Activated naive CD4-positive, alpha-beta T cell treated with anti-CD3 and anti-CD28 coated beads, Interleukin-2, amount 50 U/mL, for 16 hours (primary cell): ENCODE measurements around the gene CCL26.
"Not testable (repeated sequence)": the region's sequence is repeated elsewhere in the genome, so short reads cannot be mapped to it uniquely, and the experiment has no call there.

Experiments
- DNase-seq: peaks from one replicate; pipeline ENCODE4 v3.0.0-alpha.2; 2020

CCL26 gene

DNA sequence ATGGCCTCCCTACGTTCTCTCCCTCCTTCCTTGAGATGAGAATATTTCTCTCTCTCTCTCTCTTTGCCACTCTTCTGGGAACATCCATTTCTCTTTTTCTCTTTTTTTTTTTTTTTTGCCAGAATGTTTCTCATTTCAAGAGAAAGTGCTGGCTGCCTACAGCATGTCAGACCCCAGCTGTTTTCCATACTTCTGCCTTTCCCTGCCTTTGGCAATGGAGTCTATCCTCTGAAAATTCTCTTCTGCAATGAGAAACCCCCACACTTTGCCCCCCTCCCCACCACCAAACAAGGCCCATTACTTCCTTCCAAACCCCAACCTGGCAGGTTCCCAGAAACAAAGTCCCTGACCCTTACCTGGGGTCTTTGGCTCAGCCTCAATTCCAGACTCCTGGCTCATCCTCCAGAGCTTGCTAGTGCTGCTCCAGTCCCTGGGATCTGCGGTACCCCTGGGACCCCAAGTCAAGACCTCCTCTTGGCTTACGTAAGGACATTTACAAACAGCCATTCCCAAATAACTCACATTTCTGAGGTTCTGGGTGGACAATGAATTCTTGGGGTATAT is 17.4 kb upstream of the CCL26 start:
- no peak for DNase-seq

DNA sequence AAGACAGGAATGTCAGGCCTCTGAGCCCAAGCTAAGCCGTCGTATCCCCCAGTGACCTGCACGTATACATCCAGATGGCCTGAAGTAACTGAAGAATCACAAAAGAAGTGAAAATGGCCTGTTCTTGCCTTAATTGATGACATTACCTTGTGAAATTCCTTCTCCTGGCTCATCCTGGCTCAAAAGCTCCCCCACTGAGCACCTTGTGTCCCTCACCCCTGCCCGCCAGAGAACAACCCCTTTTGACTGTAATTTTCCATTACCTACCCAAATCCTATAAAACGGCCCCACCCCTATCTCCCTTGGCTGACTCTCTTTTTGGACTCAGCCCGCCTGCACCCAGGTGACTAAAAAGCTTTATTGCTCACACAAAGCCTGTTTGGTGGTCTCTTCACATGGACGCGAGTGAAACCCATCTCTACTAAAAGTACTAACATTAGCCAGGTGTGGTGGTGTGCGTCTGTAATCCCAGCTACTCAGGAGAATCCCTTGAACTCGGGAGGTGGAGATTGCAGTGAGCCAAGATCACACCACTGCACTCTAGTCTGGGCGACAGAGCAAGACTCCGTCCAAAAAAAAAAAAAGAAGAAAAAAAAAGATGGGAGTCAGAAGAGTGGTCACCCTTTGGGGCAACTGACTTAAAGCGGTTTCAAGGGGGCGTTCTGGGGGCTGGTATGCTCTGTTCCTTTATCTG is 16.3 kb upstream of the CCL26 start:
- not testable (repeated sequence) for DNase-seq

DNA sequence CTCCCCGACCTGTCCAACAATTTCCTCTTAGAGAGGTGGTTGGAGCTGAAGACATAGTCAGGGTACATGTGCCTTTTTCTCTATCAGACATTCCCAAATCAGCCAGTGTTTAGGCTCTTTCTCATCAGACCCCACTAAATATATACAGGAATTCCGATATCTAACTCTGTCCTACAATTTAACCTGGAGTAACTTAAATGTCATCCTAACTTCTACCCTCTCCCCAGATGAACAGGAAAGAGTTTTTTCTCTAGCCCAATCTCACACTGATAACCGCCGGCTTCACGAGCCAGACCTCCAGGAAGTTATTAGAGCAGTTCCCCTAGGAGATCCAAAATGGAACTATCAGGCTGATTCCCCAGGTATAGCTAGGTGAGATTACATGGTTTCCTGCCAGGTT is 11.0 kb upstream of the CCL26 start:
- not testable (repeated sequence) for DNase-seq

DNA sequence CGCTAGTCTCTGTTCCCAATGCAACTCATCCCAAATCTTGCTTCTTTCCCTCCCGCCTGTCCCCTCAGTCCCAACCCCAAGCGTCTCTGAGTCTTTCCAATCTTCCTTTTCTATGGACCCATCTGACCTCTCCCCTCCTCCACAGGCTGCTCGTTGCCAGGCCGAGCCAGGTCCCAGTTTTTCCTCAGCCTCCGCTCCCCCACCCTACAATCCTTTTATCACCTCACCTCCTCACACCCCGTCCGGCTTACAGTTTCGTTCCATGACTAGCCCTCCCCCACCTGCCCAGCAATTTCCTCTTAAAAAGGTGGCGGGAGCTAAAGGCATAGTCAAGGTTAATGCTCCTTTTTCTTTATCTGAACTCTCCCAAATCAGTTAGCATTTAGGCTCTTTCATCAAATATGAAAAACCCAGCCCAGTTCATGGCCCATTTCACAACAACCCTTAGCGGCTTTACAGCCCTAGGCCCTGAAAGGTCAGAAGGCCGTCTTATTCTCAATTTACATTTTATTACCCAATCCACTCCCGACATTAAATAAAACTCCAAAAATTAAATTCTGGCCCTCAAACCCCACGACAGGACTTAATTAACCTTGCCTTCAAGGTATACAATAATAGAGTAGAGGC is 8.7 kb upstream of the CCL26 start:
- not testable (repeated sequence) for DNase-seq

DNA sequence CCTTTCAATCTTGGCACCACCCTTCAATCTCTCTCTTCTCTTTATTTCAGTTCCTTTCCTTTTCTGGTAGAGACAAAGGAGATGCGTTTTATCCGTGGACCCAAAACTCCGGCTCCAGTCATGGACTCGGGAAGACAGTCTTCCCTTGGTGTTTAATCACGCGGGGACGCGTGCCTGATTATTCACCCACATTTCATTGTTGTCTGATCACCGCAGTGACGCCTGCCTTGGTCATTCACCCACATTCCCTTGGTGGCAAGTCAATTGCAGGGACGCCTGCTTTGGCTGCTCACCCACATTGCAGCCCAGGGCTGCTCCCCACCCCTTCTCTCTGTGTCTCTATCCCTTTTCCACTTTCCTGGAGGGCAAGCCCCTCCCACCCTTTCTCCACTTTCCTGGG is 7.5 kb upstream of the CCL26 start:
- not testable (repeated sequence) for DNase-seq

DNA sequence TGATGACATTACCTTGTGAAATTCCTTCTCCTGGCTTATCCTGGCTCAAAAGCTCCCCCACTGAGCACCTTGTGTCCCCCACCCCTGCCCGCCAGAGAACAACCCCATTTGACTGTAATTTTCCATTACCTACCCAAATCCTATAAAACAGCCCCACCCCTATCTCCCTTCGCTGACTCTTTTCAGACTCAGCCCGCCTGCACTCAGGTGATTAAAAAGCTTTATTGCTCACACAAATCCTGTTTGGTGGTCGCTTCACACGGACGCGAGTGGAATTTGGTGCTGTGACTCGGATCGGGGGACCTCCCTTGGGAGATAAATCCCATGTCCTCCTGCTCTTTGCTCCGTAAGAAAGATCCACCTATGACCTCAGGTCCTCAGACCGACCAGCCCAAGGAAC is 7.0 kb upstream of the CCL26 start:
- not testable (repeated sequence) for DNase-seq

DNA sequence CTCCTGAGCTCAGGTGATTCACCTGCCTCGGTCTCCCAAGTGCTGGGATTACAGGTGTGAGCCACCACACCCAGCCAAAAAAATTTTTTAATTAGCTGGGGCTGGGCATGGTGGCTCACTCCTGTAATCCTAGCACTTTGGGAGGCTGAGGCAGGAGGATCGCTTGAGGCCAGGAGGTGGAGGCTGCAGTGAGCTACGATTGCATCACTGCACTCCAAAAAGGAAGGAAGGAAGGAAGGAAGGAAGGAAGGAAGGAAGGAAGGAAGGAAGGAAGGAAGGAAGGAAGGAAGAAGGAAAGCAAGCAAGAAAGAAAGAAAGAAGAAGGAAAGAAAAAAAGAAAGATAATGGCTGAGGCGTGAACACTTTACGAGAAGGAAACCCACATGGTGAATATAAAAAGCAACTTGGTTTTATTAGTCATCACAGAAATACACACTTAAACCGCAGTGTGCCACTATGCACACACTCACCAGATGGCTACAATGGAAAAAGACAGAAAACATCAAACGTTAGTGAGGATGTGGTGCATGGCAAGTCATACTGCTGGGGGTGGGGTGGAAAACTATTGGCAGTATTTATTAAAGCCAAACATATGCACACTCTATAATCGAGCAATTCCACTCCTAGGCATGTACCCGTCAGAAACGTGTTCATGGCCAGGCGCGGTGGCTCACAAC is 4.4 kb upstream of the CCL26 start:
- DNase-seq: peak; percentile 61

DNA sequence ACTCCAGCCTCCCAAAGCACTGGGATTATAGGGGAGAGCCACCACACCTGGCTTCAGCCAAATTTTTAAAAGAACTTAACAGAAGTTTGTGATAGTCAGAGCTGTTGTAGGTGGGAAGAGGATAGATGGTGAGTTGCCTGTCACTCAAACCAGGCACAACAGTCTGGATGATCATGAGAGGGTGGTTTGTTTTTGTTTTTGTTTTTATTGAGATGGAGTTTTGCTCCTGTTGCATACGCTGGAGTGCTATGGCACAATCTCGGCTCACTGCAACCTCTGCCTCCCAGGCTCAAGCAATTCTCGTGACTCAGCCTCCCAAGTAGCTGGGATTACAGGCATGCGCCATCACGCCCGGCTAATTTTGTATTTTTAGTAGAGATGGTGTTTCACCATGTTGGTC is 1.9 kb upstream of the CCL26 start:
- not testable (repeated sequence) for DNase-seq

DNA sequence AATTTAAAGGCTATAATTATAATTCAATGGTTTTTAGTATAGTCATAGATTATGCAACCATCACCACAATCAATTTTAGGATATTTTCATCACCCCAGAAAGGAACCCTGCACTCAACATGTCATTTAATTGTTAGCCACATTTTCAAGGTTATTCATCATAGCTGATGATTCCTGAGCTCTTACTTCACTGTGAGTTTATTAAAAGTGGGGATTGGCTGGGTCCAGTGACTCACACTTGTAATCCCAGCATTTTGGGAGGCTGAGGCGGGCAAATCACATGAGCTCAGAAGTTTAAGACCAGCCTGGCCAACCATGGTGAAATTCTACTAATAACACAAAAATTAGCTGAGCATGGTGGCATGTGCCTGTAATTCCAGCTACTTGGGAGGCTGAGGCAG is 787 bp downstream of the CCL26 start:
- DNase-seq: no peak

DNA sequence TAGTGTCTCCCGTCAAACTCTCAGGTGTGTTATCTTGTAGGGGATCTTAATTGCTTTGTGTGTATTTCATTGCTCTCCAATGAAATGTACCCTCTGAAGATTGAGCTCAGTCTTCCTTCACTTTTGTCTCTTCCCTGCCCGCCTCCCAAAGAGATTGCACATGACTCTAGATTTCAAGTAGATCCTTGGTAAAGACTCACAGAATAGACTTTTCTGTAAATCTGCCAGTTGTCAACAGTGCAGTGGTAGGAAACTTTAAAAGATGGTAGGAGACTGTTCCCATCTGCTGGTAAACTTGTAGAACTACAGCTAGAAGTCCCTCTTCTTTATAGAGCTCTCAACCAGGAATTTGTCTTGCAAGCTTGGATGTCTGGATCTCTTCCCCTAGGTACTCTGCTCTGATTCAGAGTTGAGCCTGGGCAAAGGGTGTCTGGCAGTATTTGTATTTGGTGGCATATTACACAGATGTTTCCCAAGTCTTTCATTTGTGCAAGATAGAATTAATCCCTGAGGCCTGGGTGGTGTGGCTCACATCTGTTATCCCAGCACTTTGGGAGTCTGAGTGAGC is 9.6 kb downstream of the CCL26 start:
- no peak for DNase-seq

DNA sequence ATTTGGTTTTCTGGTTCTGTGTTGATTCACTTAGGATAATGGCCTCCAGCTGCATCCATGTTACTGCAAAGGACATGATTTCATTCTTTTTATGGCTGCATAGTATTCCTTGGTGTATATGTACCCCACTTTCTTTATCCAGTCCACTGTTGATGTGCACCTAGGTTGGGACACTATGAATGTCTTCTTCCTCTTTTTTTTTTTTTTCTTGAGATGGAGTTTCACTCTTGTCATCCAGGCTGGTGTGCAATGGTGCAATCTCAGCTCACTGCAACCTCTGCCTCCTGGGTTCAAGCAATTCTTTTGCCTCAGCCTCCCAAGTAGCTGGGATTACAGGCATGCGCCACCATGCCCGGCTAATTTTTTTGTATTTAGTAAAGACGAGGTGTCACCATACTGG is 10.2 kb downstream of the CCL26 start:
- not testable (repeated sequence) for DNase-seq

DNA sequence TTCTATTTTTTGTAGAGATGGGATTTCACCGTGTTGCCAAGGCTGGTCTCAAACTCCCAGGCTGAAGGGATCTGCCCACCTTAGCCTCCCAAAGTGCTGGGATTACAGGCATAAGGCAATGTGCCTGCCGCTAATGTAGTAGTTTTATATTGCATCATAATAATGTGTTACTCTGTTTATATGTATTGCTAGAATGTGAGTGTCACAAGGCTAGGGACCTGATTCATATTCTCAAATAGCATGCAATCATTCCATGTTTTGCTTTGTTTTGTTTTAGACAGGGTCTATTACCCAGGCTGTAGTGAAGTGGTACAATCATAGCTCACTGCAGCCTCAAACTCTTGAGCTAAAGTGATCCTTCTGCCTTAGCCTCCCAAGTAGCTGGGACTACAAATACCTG is 13.5 kb downstream of the CCL26 start:
- DNase-seq: no peak

DNA sequence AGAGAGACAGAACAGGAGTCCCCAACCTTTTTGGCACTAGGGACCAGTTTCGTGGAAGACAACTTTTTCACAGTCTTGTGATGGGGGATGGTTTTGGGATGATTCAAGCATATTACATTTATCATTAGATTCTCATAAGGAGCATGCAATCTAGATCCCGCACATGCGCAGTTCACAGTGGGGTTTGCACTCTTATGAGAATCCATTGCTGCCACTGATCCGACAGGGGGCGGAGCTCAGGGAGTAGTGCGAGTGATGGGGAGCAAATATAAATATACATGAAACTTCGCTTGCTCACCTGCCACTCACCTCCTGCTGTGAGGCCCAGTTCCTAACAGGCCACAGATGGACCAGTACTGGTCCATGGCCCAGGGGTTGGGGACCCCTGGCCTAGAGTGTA is 14.2 kb downstream of the CCL26 start:
- no peak for DNase-seq

DNA sequence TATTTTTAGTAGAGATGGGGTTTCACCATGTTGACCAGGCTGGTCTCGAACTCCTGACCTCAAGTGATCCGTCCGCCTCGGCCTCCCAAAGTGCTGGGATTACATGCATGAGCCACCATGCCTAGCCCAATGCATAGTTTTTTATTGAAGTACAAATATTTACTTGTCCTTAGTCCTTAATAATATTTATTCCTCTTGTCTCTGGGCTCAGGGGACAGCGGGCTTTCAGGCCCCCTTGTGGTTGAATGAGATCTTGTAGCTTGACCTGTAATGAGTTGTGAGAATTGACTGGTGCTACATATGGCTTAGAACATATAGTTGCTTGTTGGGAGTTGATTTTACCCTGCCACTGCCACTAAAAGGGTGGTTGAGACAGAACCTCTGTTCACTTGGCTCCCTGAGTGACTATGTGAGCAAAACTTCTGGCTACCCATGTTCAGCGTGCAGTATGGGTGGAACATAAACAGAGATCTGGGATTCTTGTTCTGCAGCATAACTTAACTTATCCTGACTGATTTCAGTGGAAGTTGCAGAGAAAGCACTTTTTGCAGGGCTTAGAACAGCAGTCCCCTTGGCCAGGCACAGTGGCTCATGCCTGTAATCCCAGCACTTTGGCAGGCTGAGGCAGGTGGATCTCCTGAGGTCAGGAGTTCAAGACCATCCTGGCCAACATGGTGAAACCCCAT is 14.9 kb downstream of the CCL26 start:
- no peak for DNase-seq

DNA sequence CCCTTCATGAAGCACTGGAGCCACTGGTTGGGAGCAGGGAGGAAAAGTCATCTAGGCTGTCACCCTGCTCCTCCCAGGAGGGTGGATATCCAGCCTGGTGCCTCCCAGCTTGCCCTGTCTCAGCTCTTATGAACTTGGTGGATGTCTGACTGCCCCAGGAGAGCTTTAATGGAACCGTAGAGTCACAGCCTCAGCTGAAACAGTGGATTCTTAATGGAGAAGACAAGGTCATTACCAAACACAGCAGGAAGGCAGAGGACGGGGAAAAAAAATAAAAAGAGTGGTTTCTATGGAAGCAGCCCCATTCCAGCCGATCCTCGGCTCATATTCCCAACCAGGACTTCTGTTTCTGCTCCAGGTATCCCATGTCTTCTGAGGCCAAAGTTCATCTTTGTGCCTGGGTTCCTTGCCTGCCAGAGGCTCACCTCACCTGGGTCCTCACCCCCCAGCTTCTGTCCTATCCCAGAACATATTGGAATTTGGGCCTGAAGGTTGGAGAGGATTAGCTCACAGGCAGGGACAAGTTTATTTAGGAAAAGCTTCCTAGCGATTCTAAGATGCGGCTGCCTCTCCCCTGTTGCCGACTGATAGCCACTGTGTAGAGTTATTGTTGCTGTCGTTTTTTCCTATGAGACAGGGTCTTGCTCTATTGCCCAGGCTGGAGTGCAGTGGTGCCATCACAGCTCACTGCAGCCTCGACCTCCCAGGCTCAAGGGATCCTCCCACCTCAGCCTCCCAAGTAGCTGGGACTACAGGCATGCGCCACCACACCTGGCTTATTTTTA is 15.6 kb downstream of the CCL26 start:
- no peak for DNase-seq

DNA sequence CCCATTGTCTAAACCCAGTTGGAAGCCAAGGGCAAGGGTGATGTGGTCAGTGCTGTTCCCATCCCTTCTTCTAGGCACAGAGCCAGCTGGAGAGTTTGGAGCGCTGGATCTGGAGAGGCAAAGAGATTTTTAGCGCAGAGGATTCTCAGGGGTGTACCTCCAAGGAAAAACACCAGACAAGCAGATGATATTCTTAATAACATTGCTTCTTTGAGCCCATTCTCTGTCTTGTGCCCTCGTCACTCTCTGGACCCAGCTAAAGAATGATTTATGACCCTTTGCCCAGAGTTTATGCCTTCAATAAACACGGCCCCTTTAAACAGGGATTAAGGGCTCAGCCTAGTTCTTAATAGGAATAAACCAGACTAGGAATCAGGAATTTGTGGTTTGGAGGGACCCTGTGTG is 28.6 kb downstream of the CCL26 start:
- no peak for DNase-seq

DNA sequence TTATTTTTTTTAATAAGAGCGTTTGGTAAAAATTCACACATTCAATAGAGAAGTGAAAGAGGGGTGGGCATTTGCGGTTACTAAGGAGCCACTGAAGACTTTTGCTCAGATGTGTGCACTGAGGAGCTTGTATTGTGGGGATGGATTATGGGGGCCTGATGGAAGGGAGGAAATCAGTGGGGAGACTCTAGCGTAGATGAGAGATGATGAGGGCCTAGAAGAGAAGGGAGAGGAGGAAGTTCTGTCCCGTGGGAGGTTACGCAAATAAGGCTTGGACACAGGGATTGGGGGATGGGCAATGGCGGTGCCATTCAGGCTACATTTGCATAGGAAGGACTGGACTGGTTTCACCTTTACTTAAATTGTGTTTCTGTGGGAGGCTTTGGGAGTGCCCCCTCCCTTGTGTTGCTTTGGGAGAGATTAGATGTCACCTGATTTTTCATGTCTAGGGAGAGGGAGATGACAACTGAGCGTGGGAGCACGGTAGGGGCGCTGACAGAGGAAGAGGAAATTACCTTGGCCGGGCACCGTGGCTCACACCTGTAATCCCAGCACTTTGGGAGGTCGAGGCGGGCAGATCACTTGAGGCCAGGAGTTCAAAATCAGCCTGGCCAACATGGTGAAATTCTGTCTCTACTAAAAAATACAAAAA is 31.0 kb downstream of the CCL26 start:
- DNase-seq: no peak

DNA sequence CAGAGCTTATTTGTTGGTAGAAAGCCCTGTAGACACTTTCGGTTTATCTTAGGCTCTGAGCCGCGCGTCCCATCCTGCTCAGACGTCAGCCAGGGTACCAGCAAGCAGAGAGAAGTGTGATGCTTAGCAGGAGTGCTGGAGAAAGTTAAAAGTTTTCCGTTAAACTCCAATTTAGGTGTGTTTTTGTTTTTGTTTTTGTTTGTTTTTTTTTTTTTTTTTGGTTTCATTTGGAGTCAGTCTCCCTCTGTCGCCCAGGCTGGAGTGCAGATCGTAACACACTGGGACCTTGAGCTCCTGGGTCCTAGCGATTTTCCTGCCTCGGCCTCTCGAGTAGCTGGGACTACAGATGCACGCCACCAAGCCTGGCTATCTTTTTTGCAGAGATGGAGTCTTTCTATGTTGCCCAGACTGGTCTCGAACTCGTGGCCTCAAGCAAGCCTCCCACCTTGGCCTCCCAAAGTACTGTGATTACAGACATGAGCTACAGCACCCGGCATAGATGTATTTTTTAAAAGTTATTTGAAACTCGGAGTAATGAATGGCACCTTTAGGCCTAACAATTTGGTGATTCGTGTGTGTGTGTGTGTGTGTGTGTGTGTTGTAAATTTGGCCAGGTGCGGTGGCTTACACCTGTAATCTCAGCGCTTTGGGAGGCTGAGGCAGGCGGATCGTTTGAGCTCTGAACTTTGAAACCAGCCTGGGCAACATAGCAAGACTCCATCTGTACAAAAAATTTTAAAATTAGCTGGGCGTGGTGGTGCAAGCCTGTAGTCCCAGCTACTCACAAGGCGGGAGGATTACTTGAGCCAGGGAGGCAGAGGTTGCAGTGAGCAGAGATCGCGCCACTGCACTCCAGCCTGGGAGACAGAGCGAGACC is 32.0 kb downstream of the CCL26 start:
- DNase-seq: no peak

DNA sequence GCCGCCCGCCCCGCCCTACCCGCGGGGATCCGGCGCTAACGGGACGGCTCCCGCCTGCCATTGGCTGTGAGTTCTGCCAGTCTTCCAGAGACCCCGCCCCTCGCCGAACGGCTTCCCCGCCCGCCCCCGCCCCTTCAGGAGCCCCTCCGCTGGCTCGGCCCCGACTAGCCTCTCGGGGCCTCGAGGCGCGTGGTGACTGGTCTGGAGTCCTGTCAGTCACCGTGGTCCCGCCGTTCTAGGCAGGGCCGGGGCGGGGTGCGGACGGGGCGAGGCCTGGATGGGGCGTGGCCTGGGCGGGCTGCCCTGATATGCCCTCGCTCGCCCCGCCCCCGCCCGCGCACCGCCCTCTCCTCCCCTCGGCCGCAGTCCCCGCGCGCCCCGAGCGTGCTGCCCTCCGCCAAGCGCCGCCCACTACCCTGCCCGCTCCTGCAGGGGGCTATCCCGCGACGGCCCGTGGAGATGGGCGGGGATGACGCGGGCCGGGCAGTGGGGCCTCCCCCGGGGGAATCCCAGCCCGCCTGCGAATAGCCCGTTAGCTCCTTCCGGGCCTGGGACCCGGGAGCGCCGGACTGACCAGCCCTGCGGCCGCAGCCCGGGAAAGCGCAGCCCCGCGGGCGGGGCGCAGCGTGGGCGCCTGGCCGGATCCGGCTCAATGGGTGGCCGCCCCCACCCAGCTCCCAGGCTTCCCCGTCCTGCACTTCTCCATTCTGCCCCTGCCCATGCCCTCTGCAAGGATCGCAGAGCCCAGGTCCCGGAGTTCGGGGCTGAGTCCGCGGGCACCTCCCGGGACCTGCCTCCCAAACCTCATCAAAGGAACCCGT is 32.8 kb downstream of the CCL26 start:
- DNase-seq: peak; percentile 100

DNA sequence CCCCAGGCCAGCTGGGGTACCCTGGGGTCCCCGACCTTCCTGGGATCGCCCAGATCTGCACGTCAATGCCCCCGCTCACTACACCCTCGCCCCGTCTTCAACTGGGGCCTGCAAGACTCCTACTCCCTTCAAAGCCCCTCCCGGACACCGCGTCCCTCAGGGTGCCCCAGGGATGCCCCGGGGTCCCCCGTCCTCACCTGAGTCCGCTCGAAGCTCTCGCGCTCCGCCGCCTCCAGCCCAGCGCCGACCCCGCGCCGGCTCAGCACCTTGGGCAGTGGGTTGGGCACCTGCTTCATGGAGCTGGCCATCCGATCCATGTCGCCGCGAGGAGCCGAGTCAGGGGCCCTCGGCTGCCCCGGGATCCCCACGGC is 33.4 kb downstream of the CCL26 start, which contains the start of gene HIP1:
HIP1 (minus strand) TSS at position 338 of the 371 bp plus-strand sequence; CDS start at position 317, 21 bp downstream.
- DNase-seq: no peak
